K562 (cell line): Measurements from ENCODE around the gene RABL6. TPM values are rescaled to one million over a fixed set of nuclear protein-coding genes. Genes with fewer than 3 reads are reported as not detected.

Source experiments
- ATAC-seq: fragments of 200-7000 bp; cut with Tn5 transposase; 3 replicates; pipeline ENCODE4 v1.9.1; 2020; ENCODE audit warnings: moderate library complexity
- BruUV-seq: library from RNA; stranded (reverse); fragments of 400-500 nt; replicated peaks from 2 replicates; lab custom pipeline; 2021; lab: Mats Ljungman, UMichigan
- CTCF ChIA-PET: fragments of 300-600 bp; formaldehyde crosslinking; extraction: SDS; loops from one replicate; lab custom pipeline; 2021; ENCODE audit warnings: low intra/inter-chr PET ratio; lab: Yijun Ruan, JAX
- POLR2A ChIA-PET: fragments of 300-600, 350-650 bp; sonication (Branson Sonifier 250); formaldehyde crosslinking; extraction: SDS; loops from one replicate; lab custom pipeline; 2021; ENCODE audit warnings: antibody characterized with exemption, inconsistent platforms; lab: Yijun Ruan, JAX
- DNase-seq, 4 experiments: peaks; one replicate each; pipeline versions ENCODE4 v3.0.0 to v3.0.0-alpha.2; 2011 to 2018; ENCODE audit warnings: low spot score in 3 of 4, mixed read lengths in 3 of 4; ENCODE audit errors: extremely low read depth in 1 of 4
- FAIRE-seq: peaks from 2 replicates; lab custom pipeline; 2011; peaks lifted over from hg19 to GRCh38; lab: Jason Lieb, UNC
- H2AFZ ChIP-seq: 2 replicates; pipeline ENCODE4 v1.6.0; 2011; ENCODE audit warnings: low read depth, low read length, control low read depth, inconsistent platforms
- H3K27ac ChIP-seq: fragments of 200-600 bp; 3 replicates; pipeline ENCODE4 v1.8.0; 2011; ENCODE audit warnings: low read depth, mild to moderate bottlenecking, control low read depth, inconsistent platforms, low read length, moderate library complexity, mixed read lengths; ENCODE audit errors: extremely low read depth
- H3K27me3 ChIP-seq, 2 experiments: fragments of 300-600 bp in 1 of 2; 2 replicates in 1 of 2; 3 replicates in 1 of 2; pipeline versions ENCODE4 v1.6.0 to v1.8.0; 2011; ENCODE audit warnings: inconsistent platforms in 2 of 2, low read length in 2 of 2, mild to moderate bottlenecking in 1 of 2, mixed read lengths in 1 of 2, moderate library complexity in 1 of 2; ENCODE audit not compliant: control insufficient read depth in 2 of 2, insufficient read depth in 2 of 2
- H3K36me3 ChIP-seq: fragments of 300-600 bp; 3 replicates; pipeline ENCODE4 v1.8.0; 2011; ENCODE audit warnings: mild to moderate bottlenecking, low read length, inconsistent platforms; ENCODE audit not compliant: control insufficient read depth, insufficient read depth
- H3K4me1 ChIP-seq, 2 experiments: fragments of 200-600 bp in 1 of 2; replicated peaks in 1 of 2; 2 replicates in 1 of 2; 3 replicates in 1 of 2; pipeline versions ENCODE4 v1.5.1 to v1.8.0; 2011; ENCODE audit warnings: inconsistent platforms in 2 of 2, low read length in 2 of 2, mild to moderate bottlenecking in 1 of 2, mixed read lengths in 1 of 2, moderate library complexity in 1 of 2; ENCODE audit not compliant: control insufficient read depth in 2 of 2, insufficient read depth in 2 of 2
- H3K4me2 ChIP-seq: 2 replicates; pipeline ENCODE4 v1.6.1; 2011; ENCODE audit warnings: low read length, control low read depth, inconsistent platforms, mixed read lengths; ENCODE audit not compliant: insufficient read depth
- H3K4me3 ChIP-seq: fragments of 200-600 bp; sonication (generic), shearing (Covaris generic); 2 replicates; pipeline ENCODE4 v1.5.1; 2016; ENCODE audit warnings: control low read depth, inconsistent platforms
- H3K79me2 ChIP-seq: fragments of 200-600 bp; 3 replicates; pipeline ENCODE4 v1.8.0; 2011; ENCODE audit warnings: low read length, inconsistent platforms; ENCODE audit not compliant: control insufficient read depth, insufficient read depth
- H3K9ac ChIP-seq, 2 experiments: 2 replicates each; pipeline versions ENCODE4 v1.6.0 to v1.6.1; 2011; ENCODE audit warnings: low read depth in 2 of 2, low read length in 2 of 2, control low read depth in 1 of 2, inconsistent platforms in 1 of 2, mild to moderate bottlenecking in 1 of 2, mixed read lengths in 1 of 2; ENCODE audit not compliant: insufficient read depth in 1 of 2
- H3K9me1 ChIP-seq: one replicate; pipeline ENCODE4 v1.6.0; 2011; ENCODE audit warnings: inconsistent platforms, mild to moderate bottlenecking, low read length, moderate library complexity; ENCODE audit not compliant: control insufficient read depth, insufficient read depth
- H3K9me3 ChIP-seq: replicated peaks from 2 replicates; pipeline ENCODE4 v1.5.1; 2011; ENCODE audit warnings: low read depth, low read length, inconsistent platforms; ENCODE audit not compliant: control insufficient read depth, insufficient read depth
- H4K20me1 ChIP-seq: replicated peaks from 2 replicates; pipeline ENCODE4 v1.6.1; 2011; ENCODE audit warnings: low read length, inconsistent platforms, mixed read lengths; ENCODE audit not compliant: control insufficient read depth, insufficient read depth
- FOXA3 ChIP-seq, 2 experiments: fragments of 450-650 bp in 1 of 2; sonication (generic) in 1 of 2; formaldehyde crosslinking; IDR thresholded peaks in 1 of 2; conservative IDR thresholded peaks in 1 of 2; 2 replicates each; pipeline versions ENCODE4 v1.4.0 to v1.8.0; 2020 to 2022; ENCODE audit warnings: mild to moderate bottlenecking in 2 of 2, missing genetic modification reagents in 1 of 2
- ZNF184 ChIP-seq: sonication (generic); formaldehyde crosslinking; IDR thresholded peaks from 2 replicates; pipeline ENCODE4 v1.5.0; 2020; ENCODE audit warnings: missing genetic modification reagents
- whole genome bisulfite sequencing: fragments of 100-300 bp; shearing (Covaris generic); methylation state at CpG from one replicate; pipeline ENCODE4 v1.1.6; 2016; ENCODE audit warnings: low coverage, mixed read lengths; ENCODE audit not compliant: insufficient coverage; ENCODE audit errors: missing lambda C conversion rate; 5-methylcytosine and 5-hydroxymethylcytosine counted together
- in situ Hi-C: fragments of 300-500 bp; cut with MboI; formaldehyde crosslinking; loops from 4 replicates; pipeline ENCODE4 v1.15.0; 2018; ENCODE audit warnings: inconsistent platforms, mixed read lengths
- intact Hi-C: fragments of 100-400 bp; cut with micrococcal nuclease; formaldehyde crosslinking; loops from 2 replicates; pipeline ENCODE4 v1.14.2; 2022
- polyA plus RNA-seq, 8 experiments: library from polyadenylated mRNA; depleted of rRNA in 4 of 8; stranded (reverse) in 5 of 8; unstranded in 3 of 8; fragments of >200 nt; fragmentation: Nextera tagmentation in 2 of 8; fragmentation: Illumina TruSeq in 1 of 8; extraction: Ambion mirVana in 2 of 8; extraction: Trizol in 1 of 8; gene quantifications; 2 replicates each; pipeline versions ENCODE4 v1.2.1 to v1.2.3, GENCODE V29; 2011 to 2014; ENCODE audit warnings: inconsistent platforms in 1 of 8, missing spikeins in 1 of 8
- total RNA-seq, 7 experiments: library from RNA; depleted of rRNA in 6 of 7; stranded (reverse); fragments of >200 nt in 6 of 7; fragmentation: Illumina TruSeq in 2 of 7; extraction: Trizol in 2 of 7; gene quantifications; 2 replicates each; pipeline versions ENCODE4 v1.2.1 to v1.2.3, GENCODE V29; 2011 to 2021; ENCODE audit warnings: low replicate concordance in 1 of 7
- TF ChIP-seq, protein P1 (sequence below): fragments of 200-800 bp; sonication (Bioruptor generic); IDR thresholded peaks from 2 replicates; pipeline ENCODE4 v1.6.1; 2017; ENCODE audit warnings: missing genetic modification characterization, missing compliant biosample characterization

The RABL6 gene
- total and polyA plus RNA-seq, 9 of the 15 experiments (the other 6 are each of a cell fraction or from before 2014, with no cell fraction given) = 5.6 to 181 (median 84.5) TPM

- POLR2A ChIA-PET = interaction anchor here (0.6 kb wide), 1 partner anchor 394 kb away, joined by 3 read pairs; no protein-coding TSS in a partner anchor
- no peak for FAIRE-seq
- Histone ChIP-seq H3K9me3 (no peaks in the 10 kb centered on the region), H4K20me1 (no peaks in the 10 kb centered on the region), H3K27ac (no peak overlapping the region), H3K4me2 (no peak overlapping the region), H3K9ac (peak overlapping the region in 1 of 2 experiments; percentile 14; a peak in 2 of 4 replicates), H3K36me3 (peaks cover 17% of the 10 kb centered on the region), H2AFZ (no peak overlapping the region), H3K9me1 (no peaks in the 10 kb centered on the region), H3K79me2 (peaks cover 34% of the 10 kb centered on the region), H3K27me3 (no peaks in the 10 kb centered on the region), H3K4me3 (no peak overlapping the region), H3K4me1 (peaks cover 24 to 78% of the 10 kb centered on the region in 2 experiments)
- BruUV-seq = no TSS peak
- 93% methylated on average over 20 of the region's 20 CpGs for WGBS
- DNase-seq = no peak
- CTCF ChIA-PET = no interaction called here
- in situ Hi-C loops (no loop called here), intact Hi-C loops (no loop called here)
- no peak for ATAC-seq
- no peak for TF ChIP-seq ZNF184 (CRISPR knock-in tag)
Observed at GRCh38 chr9:136804509-136805206, 3.1 kb upstream of the RABL6 start.

DNA sequence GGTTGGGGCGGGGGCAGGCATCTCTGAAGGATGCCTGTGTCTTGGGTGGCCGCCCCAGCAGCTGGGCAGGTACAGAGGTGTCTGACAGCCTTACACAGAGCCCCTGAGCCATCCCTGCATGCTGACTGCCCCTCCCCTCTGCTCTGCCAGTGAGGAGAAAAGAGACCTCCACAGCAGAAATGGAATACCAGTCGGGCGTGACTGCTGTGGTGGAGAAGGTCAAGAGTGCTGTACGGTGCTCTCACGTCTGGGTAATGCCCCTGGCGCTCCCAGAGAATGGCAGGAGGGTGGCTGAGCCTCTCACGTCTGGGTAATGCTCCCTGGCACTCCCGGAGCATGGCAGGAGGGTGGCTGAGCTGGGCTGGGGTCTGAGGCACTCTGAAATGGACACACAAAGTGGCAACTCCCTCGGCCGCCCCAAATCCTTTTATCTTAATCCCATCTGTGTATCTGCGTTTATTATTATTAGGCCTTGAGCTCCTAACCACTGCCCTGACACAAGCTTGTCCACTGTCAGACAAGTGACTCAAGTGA lies 2.5 kb upstream of the RABL6 start:
- ChIA-PET POLR2A (interaction anchor here (0.6 kb wide), 2 partner anchors 132 to 393 kb away, joined by 3 read pairs; no protein-coding TSS in a partner anchor), CTCF (no interaction called here)
- Histone ChIP-seq H3K9me3 (no peaks in the 10 kb centered on the region), H3K27ac (no peak overlapping the region), H2AFZ (no peak overlapping the region), H3K36me3 (peaks cover 23% of the 10 kb centered on the region), H3K4me3 (no peak overlapping the region), H3K4me2 (no peak overlapping the region), H4K20me1 (no peaks in the 10 kb centered on the region), H3K4me1 (peaks cover 29 to 73% of the 10 kb centered on the region in 2 experiments), H3K9me1 (no peaks in the 10 kb centered on the region), H3K9ac (peak overlapping the region in 1 of 2 experiments; percentile 14; a peak in 1 of 4 replicates), H3K79me2 (peaks cover 40% of the 10 kb centered on the region), H3K27me3 (no peaks in the 10 kb centered on the region)
- no peak for ATAC-seq
- no peak for DNase-seq
- intact Hi-C loops = no loop called here
- BruUV-seq = no TSS peak
- TF ChIP-seq, protein P1, sequence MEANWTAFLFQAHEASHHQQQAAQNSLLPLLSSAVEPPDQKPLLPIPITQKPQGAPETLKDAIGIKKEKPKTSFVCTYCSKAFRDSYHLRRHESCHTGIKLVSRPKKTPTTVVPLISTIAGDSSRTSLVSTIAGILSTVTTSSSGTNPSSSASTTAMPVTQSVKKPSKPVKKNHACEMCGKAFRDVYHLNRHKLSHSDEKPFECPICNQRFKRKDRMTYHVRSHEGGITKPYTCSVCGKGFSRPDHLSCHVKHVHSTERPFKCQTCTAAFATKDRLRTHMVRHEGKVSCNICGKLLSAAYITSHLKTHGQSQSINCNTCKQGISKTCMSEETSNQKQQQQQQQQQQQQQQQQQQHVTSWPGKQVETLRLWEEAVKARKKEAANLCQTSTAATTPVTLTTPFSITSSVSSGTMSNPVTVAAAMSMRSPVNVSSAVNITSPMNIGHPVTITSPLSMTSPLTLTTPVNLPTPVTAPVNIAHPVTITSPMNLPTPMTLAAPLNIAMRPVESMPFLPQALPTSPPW (CRISPR knock-in tag) = no peak
- TF ChIP-seq FOXA3 (CRISPR knock-in tag; conservative IDR thresholded peaks at IDR 0.05 in 1 of 2, IDR thresholded peaks at IDR 0.05 in 1 of 2) = no peak
- 74% methylated on average over 12 of the region's 12 CpGs for WGBS
- in situ Hi-C loops = no loop called here
- FAIRE-seq = no peak
